ENCODE data around the gene CACTIN.

GRCh38 chr19:3575260-3575741, 51.3 kb downstream of the CACTIN start:
- TF ChIP-seq REST (IDR thresholded peaks at IDR 0.05; ENCODE audit: insufficient read depth in 1 of 2, low read depth in 2 of 2, low read length in 2 of 2) (no peak), TAF1 (IDR thresholded peaks at IDR 0.05; ENCODE audit: borderline replicate concordance, insufficient read depth, low read length) (no peak)
